ENCODE data around the gene LILRA5. TPM values are rescaled to one million over a fixed set of nuclear protein-coding genes. Genes with fewer than 3 reads are reported as not detected.

Gene LILRA5
- total RNA-seq, 1 experiment from 2014 or later, result not detected

DNA sequence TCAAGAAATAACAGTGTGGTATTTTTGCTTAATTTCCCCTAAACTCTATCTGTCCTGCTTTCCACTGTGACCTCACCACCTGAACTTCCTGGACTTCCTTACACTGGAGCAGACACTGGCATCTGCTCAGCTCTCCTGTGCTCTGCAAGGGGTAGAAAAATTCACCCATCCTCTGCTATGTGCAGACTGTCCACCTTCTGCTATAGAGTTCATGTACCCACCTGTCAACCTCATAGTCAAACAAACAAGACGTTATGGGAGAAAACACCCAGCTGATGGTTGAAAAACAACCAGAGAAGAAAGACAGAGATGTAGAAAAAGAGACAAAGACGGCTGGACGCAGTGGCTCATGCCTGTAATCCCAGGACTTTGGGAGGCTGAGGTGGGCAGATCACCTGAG, 39.6 kb upstream of the LILRA5 start:
- Histone ChIP-seq H3K9me3 (ENCODE audit: control insufficient read depth in 1 of 2, insufficient read depth in 1 of 2, low read depth in 1 of 2, low read length in 2 of 2) (no peaks in the 10 kb centered on the region), H3K79me2 (ENCODE audit: insufficient read depth, low read length) (no peaks in the 10 kb centered on the region), H3K27ac (ENCODE audit: low read depth, low read length) (no peak overlapping the region), H3K27me3 (ENCODE audit: insufficient read depth, low read length) (peaks cover 16% of the 10 kb centered on the region; the same call in 1 of the 2 replicates), H3K4me2 (ENCODE audit: low read length) (no peak overlapping the region), H3K4me3 (replicated peaks in 1 of 2; ENCODE audit: low read depth in 1 of 2, low read length in 2 of 2) (no peak overlapping the region), H3K9ac (ENCODE audit: low read length) (no peak overlapping the region), H3K36me3 (ENCODE audit: control insufficient read depth in 1 of 2, insufficient read depth in 2 of 2, low read length in 2 of 2) (no peaks in the 10 kb centered on the region), H4K20me1 (ENCODE audit: insufficient read depth) (no peaks in the 10 kb centered on the region), H3K9me2 (ENCODE audit: insufficient read depth) (no peaks in the 10 kb centered on the region), H3K4me1 (ENCODE audit: control insufficient read depth in 1 of 2, insufficient read depth in 2 of 2, low read length in 2 of 2) (no peaks in the 10 kb centered on the region), H2AFZ (ENCODE audit: low read depth, low read length, poor library complexity, severe bottlenecking) (no peak overlapping the region)
- ATAC-seq, result no peak
- RAD21 ChIA-PET (ENCODE audit: low non-redundant PET in 1 of 2, low total read pairs in 2 of 2, uncharacterized antibody in 2 of 2, unreplicated experiment in 2 of 2), result interaction anchor here in 1 of 2 experiments (0.6 kb wide), 1 partner anchor 36 kb away, joined by 4 read pairs; no protein-coding TSS in a partner anchor
- CTCF ChIA-PET, result no interaction called here
- intact Hi-C loops (cut with micrococcal nuclease), result no loop called here
- BruUV-seq (replicated peaks), result no TSS peak
- POLR2A ChIA-PET, result no interaction called here
- no peak for DNase-seq (ENCODE audit: low read depth, low spot score)
- TF ChIP-seq, protein P1, sequence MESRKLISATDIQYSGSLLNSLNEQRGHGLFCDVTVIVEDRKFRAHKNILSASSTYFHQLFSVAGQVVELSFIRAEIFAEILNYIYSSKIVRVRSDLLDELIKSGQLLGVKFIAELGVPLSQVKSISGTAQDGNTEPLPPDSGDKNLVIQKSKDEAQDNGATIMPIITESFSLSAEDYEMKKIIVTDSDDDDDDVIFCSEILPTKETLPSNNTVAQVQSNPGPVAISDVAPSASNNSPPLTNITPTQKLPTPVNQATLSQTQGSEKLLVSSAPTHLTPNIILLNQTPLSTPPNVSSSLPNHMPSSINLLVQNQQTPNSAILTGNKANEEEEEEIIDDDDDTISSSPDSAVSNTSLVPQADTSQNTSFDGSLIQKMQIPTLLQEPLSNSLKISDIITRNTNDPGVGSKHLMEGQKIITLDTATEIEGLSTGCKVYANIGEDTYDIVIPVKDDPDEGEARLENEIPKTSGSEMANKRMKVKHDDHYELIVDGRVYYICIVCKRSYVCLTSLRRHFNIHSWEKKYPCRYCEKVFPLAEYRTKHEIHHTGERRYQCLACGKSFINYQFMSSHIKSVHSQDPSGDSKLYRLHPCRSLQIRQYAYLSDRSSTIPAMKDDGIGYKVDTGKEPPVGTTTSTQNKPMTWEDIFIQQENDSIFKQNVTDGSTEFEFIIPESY (IDR thresholded peaks at IDR 0.05; ENCODE audit: extremely low read depth, insufficient replicate concordance, low read length), result no peak
- TF ChIP-seq ELF1 (IDR thresholded peaks at IDR 0.05; ENCODE audit: borderline replicate concordance, low read depth), result no peak
- TF ChIP-seq SIN3A (IDR thresholded peaks at IDR 0.05; ENCODE audit: low read depth), result no peak
- TF ChIP-seq SP1 (IDR thresholded peaks at IDR 0.05; ENCODE audit: low read depth), result no peak
- no peak for TF ChIP-seq TCF7L2 (IDR thresholded peaks at IDR 0.05; ENCODE audit: borderline replicate concordance, extremely low read depth, insufficient read depth, insufficient read length)
- no peak for TF ChIP-seq ZNF274 (IDR thresholded peaks at IDR 0.05; ENCODE audit: low read depth, low read length)
- no peak for TF ChIP-seq POLR2AphosphoS5 (IDR thresholded peaks at IDR 0.05; ENCODE audit: low read depth, low read length)
- TF ChIP-seq, protein P2, sequence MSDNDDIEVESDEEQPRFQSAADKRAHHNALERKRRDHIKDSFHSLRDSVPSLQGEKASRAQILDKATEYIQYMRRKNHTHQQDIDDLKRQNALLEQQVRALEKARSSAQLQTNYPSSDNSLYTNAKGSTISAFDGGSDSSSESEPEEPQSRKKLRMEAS (IDR thresholded peaks at IDR 0.05), result no peak
- no peak for TF ChIP-seq CEBPB (IDR thresholded peaks at IDR 0.05; ENCODE audit: low read depth)
- no peak for TF ChIP-seq POLR2A (IDR thresholded peaks at IDR 0.05; ENCODE audit: borderline replicate concordance, extremely low read depth, insufficient read depth, insufficient read length)
- TF ChIP-seq EGR1 (IDR thresholded peaks at IDR 0.05; ENCODE audit: low read depth), result no peak
- no peak for TF ChIP-seq SRF (IDR thresholded peaks at IDR 0.05; ENCODE audit: low read depth)
- TF ChIP-seq, protein P3, sequence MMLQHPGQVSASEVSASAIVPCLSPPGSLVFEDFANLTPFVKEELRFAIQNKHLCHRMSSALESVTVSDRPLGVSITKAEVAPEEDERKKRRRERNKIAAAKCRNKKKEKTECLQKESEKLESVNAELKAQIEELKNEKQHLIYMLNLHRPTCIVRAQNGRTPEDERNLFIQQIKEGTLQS (IDR thresholded peaks at IDR 0.05), result no peak
- no peak for TF ChIP-seq FOSL1 (IDR thresholded peaks at IDR 0.05; ENCODE audit: low read depth)
- TF ChIP-seq EZH2 (IDR thresholded peaks at IDR 0.05), result no peak
- TF ChIP-seq, protein P4, sequence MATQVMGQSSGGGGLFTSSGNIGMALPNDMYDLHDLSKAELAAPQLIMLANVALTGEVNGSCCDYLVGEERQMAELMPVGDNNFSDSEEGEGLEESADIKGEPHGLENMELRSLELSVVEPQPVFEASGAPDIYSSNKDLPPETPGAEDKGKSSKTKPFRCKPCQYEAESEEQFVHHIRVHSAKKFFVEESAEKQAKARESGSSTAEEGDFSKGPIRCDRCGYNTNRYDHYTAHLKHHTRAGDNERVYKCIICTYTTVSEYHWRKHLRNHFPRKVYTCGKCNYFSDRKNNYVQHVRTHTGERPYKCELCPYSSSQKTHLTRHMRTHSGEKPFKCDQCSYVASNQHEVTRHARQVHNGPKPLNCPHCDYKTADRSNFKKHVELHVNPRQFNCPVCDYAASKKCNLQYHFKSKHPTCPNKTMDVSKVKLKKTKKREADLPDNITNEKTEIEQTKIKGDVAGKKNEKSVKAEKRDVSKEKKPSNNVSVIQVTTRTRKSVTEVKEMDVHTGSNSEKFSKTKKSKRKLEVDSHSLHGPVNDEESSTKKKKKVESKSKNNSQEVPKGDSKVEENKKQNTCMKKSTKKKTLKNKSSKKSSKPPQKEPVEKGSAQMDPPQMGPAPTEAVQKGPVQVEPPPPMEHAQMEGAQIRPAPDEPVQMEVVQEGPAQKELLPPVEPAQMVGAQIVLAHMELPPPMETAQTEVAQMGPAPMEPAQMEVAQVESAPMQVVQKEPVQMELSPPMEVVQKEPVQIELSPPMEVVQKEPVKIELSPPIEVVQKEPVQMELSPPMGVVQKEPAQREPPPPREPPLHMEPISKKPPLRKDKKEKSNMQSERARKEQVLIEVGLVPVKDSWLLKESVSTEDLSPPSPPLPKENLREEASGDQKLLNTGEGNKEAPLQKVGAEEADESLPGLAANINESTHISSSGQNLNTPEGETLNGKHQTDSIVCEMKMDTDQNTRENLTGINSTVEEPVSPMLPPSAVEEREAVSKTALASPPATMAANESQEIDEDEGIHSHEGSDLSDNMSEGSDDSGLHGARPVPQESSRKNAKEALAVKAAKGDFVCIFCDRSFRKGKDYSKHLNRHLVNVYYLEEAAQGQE (IDR thresholded peaks at IDR 0.05; ENCODE audit: low read depth), result no peak
- TF ChIP-seq EZH2phosphoT487 (IDR thresholded peaks at IDR 0.05; ENCODE audit: borderline replicate concordance), result no peak
